HG03045 (cell line): Measurements from ENCODE around the gene CCDC187.

Experiments used
- ATAC-seq: cut with Tn5 transposase; IDR thresholded peaks from one replicate; pipeline ENCODE4 v1.9.1; 2021; ENCODE audit warnings: mild to moderate bottlenecking, moderate library complexity; ENCODE audit not compliant: unreplicated experiment

Gene CCDC187

GRCh38 chr9:136299541-136299940, 4.4 kb downstream of the CCDC187 start:
- ATAC-seq: no peak

- no peak for ATAC-seq
Observed at GRCh38 chr9:136299116-136299515, 4.8 kb downstream of the CCDC187 start.

GRCh38 chr9:136297766-136298735, 5.8 kb downstream of the CCDC187 start:
- ATAC-seq: no peak

- ATAC-seq: no peak
Observed at GRCh38 chr9:136297016-136297691, 6.7 kb downstream of the CCDC187 start.

GRCh38 chr9:136296434-136297015, 7.4 kb downstream of the CCDC187 start:
- ATAC-seq: no peak

GRCh38 chr9:136295542-136296433, 8.1 kb downstream of the CCDC187 start:
- ATAC-seq: no peak

GRCh38 chr9:136295055-136295454, 8.8 kb downstream of the CCDC187 start:
- ATAC-seq: no peak

- no peak for ATAC-seq
Observed at GRCh38 chr9:136294437-136294836, 9.5 kb downstream of the CCDC187 start.

GRCh38 chr9:136293476-136294077, 10.3 kb downstream of the CCDC187 start:
- ATAC-seq: no peak

GRCh38 chr9:136292591-136293448, 11.1 kb downstream of the CCDC187 start:
- ATAC-seq: no peak

- no peak for ATAC-seq
Observed at GRCh38 chr9:136292026-136292538, 11.8 kb downstream of the CCDC187 start.

- ATAC-seq: no peak
Observed at GRCh38 chr9:136291306-136292025, 12.4 kb downstream of the CCDC187 start.

GRCh38 chr9:136290508-136291000, 13.3 kb downstream of the CCDC187 start:
- no peak for ATAC-seq

- no peak for ATAC-seq
Observed at GRCh38 chr9:136289651-136290507, 14.0 kb downstream of the CCDC187 start.

GRCh38 chr9:136287960-136288753, 15.7 kb downstream of the CCDC187 start:
- no peak for ATAC-seq

- ATAC-seq: no peak
Observed at GRCh38 chr9:136286987-136287379, 16.9 kb downstream of the CCDC187 start.
